GM21526 (cell line): ENCODE measurements around the gene EFHD1.
"Not testable (repeated sequence)": the region's sequence is repeated elsewhere in the genome, so short reads cannot be mapped to it uniquely, and the experiment has no call there.

Experiments used
- ATAC-seq: cut with Tn5 transposase; IDR thresholded peaks from one replicate; pipeline ENCODE4 v1.9.1; 2021; ENCODE audit warnings: moderate library complexity; ENCODE audit not compliant: unreplicated experiment, low FRiP score

Gene EFHD1

GRCh38 chr2:232645061-232645460, 11.7 kb downstream of the EFHD1 start:
- ATAC-seq: no peak

GRCh38 chr2:232646726-232647125, 13.3 kb downstream of the EFHD1 start:
- ATAC-seq: no peak

GRCh38 chr2:232647261-232647660, 13.9 kb downstream of the EFHD1 start:
- no peak for ATAC-seq

- no peak for ATAC-seq
Observed at GRCh38 chr2:232649033-232649432, 15.6 kb downstream of the EFHD1 start.

- no peak for ATAC-seq
Observed at GRCh38 chr2:232652505-232652851, 19.1 kb downstream of the EFHD1 start.

- ATAC-seq: no peak
Observed at GRCh38 chr2:232653441-232653840, 20.0 kb downstream of the EFHD1 start.

GRCh38 chr2:232655392-232655791, 22.0 kb downstream of the EFHD1 start:
- no peak for ATAC-seq

- no peak for ATAC-seq
Observed at GRCh38 chr2:232658217-232658785, 24.9 kb downstream of the EFHD1 start.

- ATAC-seq: no peak
Observed at GRCh38 chr2:232659359-232659758, 26.0 kb downstream of the EFHD1 start.

GRCh38 chr2:232662486-232663260, 29.3 kb downstream of the EFHD1 start:
- no peak for ATAC-seq

- no peak for ATAC-seq
Observed at GRCh38 chr2:232666051-232666805, 32.8 kb downstream of the EFHD1 start.

GRCh38 chr2:232667989-232668583, 34.7 kb downstream of the EFHD1 start:
- no peak for ATAC-seq

GRCh38 chr2:232668805-232669444, 35.5 kb downstream of the EFHD1 start:
- no peak for ATAC-seq

GRCh38 chr2:232672588-232672987, 39.2 kb downstream of the EFHD1 start:
- ATAC-seq: no peak

GRCh38 chr2:232674491-232674890, 41.1 kb downstream of the EFHD1 start:
- no peak for ATAC-seq

- no peak for ATAC-seq
Observed at GRCh38 chr2:232675381-232675780, 42.0 kb downstream of the EFHD1 start.

- ATAC-seq: no peak
Observed at GRCh38 chr2:232680006-232680405, 46.6 kb downstream of the EFHD1 start.

GRCh38 chr2:232681527-232681926, 48.1 kb downstream of the EFHD1 start:
- ATAC-seq: no peak

- ATAC-seq: no peak
Observed at GRCh38 chr2:232683368-232683767, 50.0 kb downstream of the EFHD1 start.

GRCh38 chr2:232685391-232685790, 52.0 kb downstream of the EFHD1 start:
- ATAC-seq: not testable (repeated sequence)
